GM18507 (cell line): ENCODE data around the gene ADCK1.

Experiments
- DNase-seq: peaks from one replicate; pipeline ENCODE4 v3.0.0; 2011; ENCODE audit warnings: low read depth; ENCODE audit not compliant: insufficient read length; ENCODE audit errors: extremely low spot score
- FAIRE-seq: peaks from 2 replicates; lab custom pipeline; 2011; peaks lifted over from hg19 to GRCh38; lab: Jason Lieb, UNC

Gene ADCK1

GRCh38 chr14:77976591-77976990 is 176.7 kb downstream of the ADCK1 start:
- DNase-seq (no peak), FAIRE-seq (no peak)

GRCh38 chr14:77979171-77979570 is 179.3 kb downstream of the ADCK1 start:
- FAIRE-seq = no peak
- no peak for DNase-seq

DNA sequence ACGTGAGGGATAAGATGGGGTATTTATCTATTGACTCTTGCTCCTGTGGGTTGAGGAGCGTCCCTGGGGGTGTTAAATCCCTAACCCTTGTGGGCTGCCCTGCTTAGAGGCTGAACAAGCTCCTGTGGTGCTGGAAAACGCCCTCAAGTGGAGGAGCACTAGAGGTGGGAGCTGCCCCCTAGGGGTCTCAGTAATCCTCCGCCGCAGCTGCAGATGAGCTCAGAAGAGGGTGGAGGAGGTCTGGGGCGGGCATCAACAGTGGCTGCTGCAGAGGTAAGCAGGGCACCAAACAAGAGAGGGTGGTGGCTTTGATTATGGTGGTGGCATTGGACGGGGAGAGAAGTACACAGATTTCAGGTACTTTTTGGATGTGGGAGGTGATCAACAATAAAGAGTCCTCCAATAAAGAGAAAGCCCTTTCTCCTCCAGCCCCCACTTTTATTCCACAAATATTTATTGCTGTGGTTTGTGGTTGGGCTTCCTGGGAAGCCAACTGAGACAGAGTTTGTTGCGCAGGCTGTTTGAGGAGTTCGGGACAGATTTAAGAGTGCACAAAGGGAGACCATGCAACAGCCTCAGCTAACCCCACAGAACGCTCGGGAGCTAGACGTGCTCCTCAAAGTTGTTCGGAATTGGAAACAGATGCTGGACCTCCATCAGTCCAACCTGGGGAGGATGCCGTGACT is 179.9 kb downstream of the ADCK1 start:
- DNase-seq (no peak), FAIRE-seq (no peak)

DNA sequence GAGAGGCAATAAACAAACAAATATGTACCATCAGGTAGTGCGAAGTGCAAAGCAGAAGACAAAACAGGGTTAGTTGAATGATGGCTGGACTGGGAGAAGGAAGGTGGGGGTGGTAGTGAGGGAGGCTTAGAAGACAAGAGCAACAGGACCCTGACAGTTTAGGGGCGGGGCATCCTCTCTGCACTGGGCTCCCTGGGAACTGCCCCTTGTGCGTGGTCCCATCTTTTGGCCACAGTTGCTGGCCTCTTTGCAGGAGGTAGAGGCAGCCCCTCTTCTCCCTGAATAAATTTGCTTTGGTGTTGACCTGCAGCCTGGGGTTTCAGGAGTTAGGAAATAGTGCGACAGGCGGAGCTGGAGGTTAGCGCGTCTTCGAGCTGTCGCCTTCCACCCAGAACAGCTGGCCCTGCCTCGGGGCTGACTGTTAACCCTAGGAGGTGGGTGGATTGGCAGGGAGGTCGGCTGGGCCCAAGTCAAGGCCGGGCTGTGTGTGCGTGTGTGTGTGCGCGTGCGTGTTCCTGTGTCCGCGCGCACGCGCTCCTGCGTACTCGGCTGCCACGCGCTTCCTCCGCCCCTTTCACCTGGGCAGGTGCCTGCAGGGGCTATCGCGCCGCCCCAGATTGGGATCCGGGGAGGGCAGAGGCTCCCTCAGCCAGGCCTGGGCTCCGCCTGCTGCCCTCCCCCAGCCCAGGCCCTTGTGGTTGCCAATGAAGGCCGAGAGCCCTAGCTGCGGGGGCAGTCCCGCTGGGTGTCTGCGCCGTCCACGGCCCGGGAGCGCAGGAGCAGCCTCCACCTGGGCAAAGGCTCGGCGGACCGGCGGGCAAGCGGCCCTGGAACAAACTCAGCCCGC is 180.8 kb downstream of the ADCK1 start:
- DNase-seq = no peak
- FAIRE-seq = no peak
